Hepatocyte (in vitro differentiated cells): Measurements from ENCODE around the gene TENM4. TPM values are rescaled to one million over a fixed set of nuclear protein-coding genes. Genes with fewer than 3 reads are reported as not detected.

ENCODE experiments used
- DNase-seq: peaks from one replicate; pipeline ENCODE4 v3.0.0-alpha.2; 2016; ENCODE audit warnings: low spot score
- H2AFZ ChIP-seq: fragments of 200-600 bp; sonication (generic); 2 replicates; pipeline ENCODE4 v1.6.0; 2016; ENCODE audit warnings: antibody characterized with exemption, mild to moderate bottlenecking
- H3K27ac ChIP-seq: fragments of 200-600 bp; sonication (generic); 2 replicates; pipeline ENCODE4 v1.5.1; 2016; ENCODE audit warnings: mild to moderate bottlenecking
- H3K27me3 ChIP-seq: fragments of 200-600 bp; sonication (generic); 2 replicates; pipeline ENCODE4 v1.6.1; 2016
- H3K36me3 ChIP-seq: fragments of 200-600 bp; sonication (generic); replicated peaks from 2 replicates; pipeline ENCODE4 v1.5.1; 2016; ENCODE audit warnings: low read depth; ENCODE audit not compliant: insufficient read depth
- H3K4me1 ChIP-seq: fragments of 200-600 bp; sonication (generic); 2 replicates; pipeline ENCODE4 v1.5.1; 2016; ENCODE audit warnings: mild to moderate bottlenecking, moderate library complexity; ENCODE audit not compliant: insufficient read depth
- H3K4me2 ChIP-seq: fragments of 200-600 bp; sonication (generic); 2 replicates; pipeline ENCODE4 v1.6.0; 2016
- H3K4me3 ChIP-seq: fragments of 200-600 bp; sonication (generic); 2 replicates; pipeline ENCODE4 v1.5.1; 2016; ENCODE audit warnings: mild to moderate bottlenecking
- H3K79me2 ChIP-seq: fragments of 200-600 bp; sonication (generic); 2 replicates; pipeline ENCODE4 v1.6.0; 2017; ENCODE audit warnings: mild to moderate bottlenecking
- H3K9me2 ChIP-seq: fragments of 200-600 bp; sonication (generic); replicated peaks from 2 replicates; pipeline ENCODE4 v1.6.0; 2017; ENCODE audit warnings: mild to moderate bottlenecking; ENCODE audit not compliant: insufficient read depth
- H3K9me3 ChIP-seq: fragments of 200-600 bp; sonication (generic); 2 replicates; pipeline ENCODE4 v1.5.1; 2016; ENCODE audit warnings: low read depth, mild to moderate bottlenecking
- H4K20me1 ChIP-seq: fragments of 200-600 bp; sonication (generic); 2 replicates; pipeline ENCODE4 v1.6.0; 2016; ENCODE audit warnings: mild to moderate bottlenecking; ENCODE audit not compliant: insufficient read depth, poor library complexity, severe bottlenecking
- EZH2 ChIP-seq: fragments of 200-600 bp; sonication (generic); IDR thresholded peaks from 2 replicates; pipeline ENCODE4 v1.6.1; 2016; ENCODE audit warnings: antibody characterized with exemption, mild to moderate bottlenecking, borderline replicate concordance
- EZH2phosphoT487 ChIP-seq: fragments of 200-600 bp; sonication (generic); IDR thresholded peaks from one replicate; pipeline ENCODE4 v1.6.1; 2018; ENCODE audit warnings: antibody characterized with exemption, mild to moderate bottlenecking, low read depth, moderate library complexity; ENCODE audit not compliant: unreplicated experiment, severe bottlenecking
- WGBS: methylation state at CpG from one replicate; pipeline ENCODE4 v1.1.6; 2016; ENCODE audit warnings: low lambda C conversion rate; ENCODE audit errors: missing lambda C conversion rate; 5-methylcytosine and 5-hydroxymethylcytosine counted together
- polyA plus RNA-seq: library from polyadenylated mRNA; unstranded; fragments of >200 nt; fragmentation: Nextera tagmentation; extraction: Ambion mirVana; gene quantifications from 2 replicates; pipeline ENCODE4 v1.2.1, GENCODE V29; 2016
- total RNA-seq: library from RNA; depleted of rRNA; stranded (reverse); fragments of >200 nt; gene quantifications from 2 replicates; pipeline ENCODE4 v1.2.3, GENCODE V29; 2014
- TF ChIP-seq, protein P1 (sequence below): fragments of 200-600 bp; sonication (generic); IDR thresholded peaks from 2 replicates; pipeline ENCODE4 v1.5.1; 2016; ENCODE audit warnings: antibody characterized with exemption, mild to moderate bottlenecking; ENCODE audit not compliant: poor library complexity

TENM4 gene
- total and polyA plus RNA-seq, 2 experiments from 2014 or later = 18.4 to 18.7 TPM

DNA sequence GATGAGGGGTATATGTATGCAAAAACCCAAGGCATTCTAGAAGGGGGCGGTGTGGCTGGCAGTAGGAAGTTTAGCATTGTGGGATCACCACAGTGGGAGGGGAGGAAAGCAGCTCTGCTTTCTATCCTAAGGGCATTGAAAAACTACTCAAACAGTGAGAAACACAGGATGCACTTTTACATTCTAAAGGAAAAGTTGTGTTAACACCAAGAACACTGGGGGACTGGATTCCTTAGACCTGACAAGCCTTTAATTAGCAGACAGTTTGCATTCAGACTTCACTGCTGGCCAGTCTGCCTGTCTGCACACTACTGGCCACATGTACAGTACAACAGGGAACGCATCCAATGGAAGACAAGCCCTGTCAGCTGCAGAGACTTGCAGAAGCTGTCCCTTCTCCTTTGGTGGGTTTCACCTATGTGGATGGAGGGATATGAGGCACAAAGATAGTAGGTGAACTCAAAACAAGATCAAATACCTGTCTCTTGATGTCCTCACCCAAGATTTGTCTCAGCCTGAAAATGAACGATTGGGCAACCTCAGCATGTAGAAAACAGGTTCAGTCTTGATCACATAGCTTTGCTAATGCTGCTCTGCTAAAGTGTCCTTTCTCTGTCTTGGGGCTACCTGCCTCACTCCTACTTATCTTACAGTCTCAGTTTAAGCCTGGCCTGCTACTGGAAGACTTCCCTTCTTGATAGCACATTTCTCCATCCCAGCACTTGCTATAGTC lies 64.8 kb downstream of the TENM4 start:
- H2AFZ ChIP-seq = no peak overlapping the region
- no peaks in the 10 kb centered on the region for H3K9me2 ChIP-seq
- no peaks in the 10 kb centered on the region for H3K79me2 ChIP-seq
- no peaks in the 10 kb centered on the region for H3K4me1 ChIP-seq
- no peaks in the 10 kb centered on the region for H3K27me3 ChIP-seq
- no peaks in the 10 kb centered on the region for H3K9me3 ChIP-seq
- H3K36me3 ChIP-seq = no peaks in the 10 kb centered on the region
- no peak for DNase-seq
- no peak overlapping the region for H3K27ac ChIP-seq
- WGBS = 59% methylated on average over 3 of the region's 3 CpGs
- no peak overlapping the region for H3K4me2 ChIP-seq
- no peaks in the 10 kb centered on the region for H4K20me1 ChIP-seq
- H3K4me3 ChIP-seq = no peak overlapping the region
- TF ChIP-seq EZH2 = no peak
- TF ChIP-seq, protein P1, sequence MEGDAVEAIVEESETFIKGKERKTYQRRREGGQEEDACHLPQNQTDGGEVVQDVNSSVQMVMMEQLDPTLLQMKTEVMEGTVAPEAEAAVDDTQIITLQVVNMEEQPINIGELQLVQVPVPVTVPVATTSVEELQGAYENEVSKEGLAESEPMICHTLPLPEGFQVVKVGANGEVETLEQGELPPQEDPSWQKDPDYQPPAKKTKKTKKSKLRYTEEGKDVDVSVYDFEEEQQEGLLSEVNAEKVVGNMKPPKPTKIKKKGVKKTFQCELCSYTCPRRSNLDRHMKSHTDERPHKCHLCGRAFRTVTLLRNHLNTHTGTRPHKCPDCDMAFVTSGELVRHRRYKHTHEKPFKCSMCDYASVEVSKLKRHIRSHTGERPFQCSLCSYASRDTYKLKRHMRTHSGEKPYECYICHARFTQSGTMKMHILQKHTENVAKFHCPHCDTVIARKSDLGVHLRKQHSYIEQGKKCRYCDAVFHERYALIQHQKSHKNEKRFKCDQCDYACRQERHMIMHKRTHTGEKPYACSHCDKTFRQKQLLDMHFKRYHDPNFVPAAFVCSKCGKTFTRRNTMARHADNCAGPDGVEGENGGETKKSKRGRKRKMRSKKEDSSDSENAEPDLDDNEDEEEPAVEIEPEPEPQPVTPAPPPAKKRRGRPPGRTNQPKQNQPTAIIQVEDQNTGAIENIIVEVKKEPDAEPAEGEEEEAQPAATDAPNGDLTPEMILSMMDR = no peak
- no peak for TF ChIP-seq EZH2phosphoT487

DNA sequence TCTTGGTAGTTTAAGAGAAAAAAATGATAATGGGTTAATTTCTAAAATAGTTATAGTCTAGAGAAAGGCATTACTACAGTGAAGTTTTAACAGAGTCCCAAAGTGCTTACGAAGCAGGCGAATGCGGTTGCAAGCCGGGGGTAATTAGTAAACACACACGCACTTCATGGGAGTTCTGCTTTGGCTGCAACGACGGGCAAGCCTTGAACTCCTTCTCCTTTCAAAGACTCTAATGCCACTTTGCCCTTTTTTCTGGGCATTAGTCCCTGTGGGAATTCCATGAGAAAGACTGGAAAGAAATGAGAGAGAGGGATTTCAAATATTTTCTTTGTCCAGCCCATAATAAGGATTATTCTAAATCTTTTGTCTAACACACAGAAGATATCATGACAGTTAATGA lies 66.1 kb downstream of the TENM4 start:
- Histone ChIP-seq H2AFZ (no peak overlapping the region), H3K9me2 (no peaks in the 10 kb centered on the region), H3K4me2 (no peak overlapping the region), H3K4me1 (no peaks in the 10 kb centered on the region), H4K20me1 (no peaks in the 10 kb centered on the region), H3K27ac (no peak overlapping the region), H3K36me3 (no peaks in the 10 kb centered on the region), H3K4me3 (no peak overlapping the region), H3K79me2 (no peaks in the 10 kb centered on the region), H3K27me3 (no peaks in the 10 kb centered on the region), H3K9me3 (no peaks in the 10 kb centered on the region)
- DNase-seq = no peak
- TF ChIP-seq, protein P1 = no peak
- TF ChIP-seq EZH2phosphoT487 (no peak), EZH2 (no peak)
- WGBS = 40% methylated on average over 7 of the region's 7 CpGs

GRCh38 chr11:79371724-79372123 lies 69.1 kb downstream of the TENM4 start:
- H3K27me3 ChIP-seq = no peaks in the 10 kb centered on the region
- H3K9me3 ChIP-seq = no peaks in the 10 kb centered on the region
- H3K27ac ChIP-seq = no peak overlapping the region
- H2AFZ ChIP-seq = no peak overlapping the region
- H3K9me2 ChIP-seq = no peaks in the 10 kb centered on the region
- no peaks in the 10 kb centered on the region for H3K36me3 ChIP-seq
- H4K20me1 ChIP-seq = no peaks in the 10 kb centered on the region
- TF ChIP-seq, protein P1 = no peak
- TF ChIP-seq EZH2phosphoT487 = no peak
- no peak for TF ChIP-seq EZH2
- no peaks in the 10 kb centered on the region for H3K79me2 ChIP-seq
- no peak overlapping the region for H3K4me3 ChIP-seq
- H3K4me1 ChIP-seq = no peaks in the 10 kb centered on the region
- no peak for DNase-seq
- no peak overlapping the region for H3K4me2 ChIP-seq
- 27% methylated on average over 2 of the region's 2 CpGs for WGBS
